NCI-H1436 (cell line): ENCODE measurements around the gene KRTAP13-3.

ENCODE experiments used
- DNase-seq: peaks from one replicate; lab custom pipeline; 2025; lab: John Stamatoyannopoulos, UW

The KRTAP13-3 gene, protein sequence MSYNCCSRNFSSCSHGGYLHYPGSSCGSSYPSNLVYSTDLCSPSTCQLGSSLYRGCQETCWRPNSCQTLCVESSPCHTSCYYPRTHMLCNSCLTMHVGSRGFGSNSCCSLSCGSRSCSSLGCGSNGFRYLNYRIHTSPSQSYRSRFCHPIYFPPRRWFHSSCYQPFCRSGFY

DNA sequence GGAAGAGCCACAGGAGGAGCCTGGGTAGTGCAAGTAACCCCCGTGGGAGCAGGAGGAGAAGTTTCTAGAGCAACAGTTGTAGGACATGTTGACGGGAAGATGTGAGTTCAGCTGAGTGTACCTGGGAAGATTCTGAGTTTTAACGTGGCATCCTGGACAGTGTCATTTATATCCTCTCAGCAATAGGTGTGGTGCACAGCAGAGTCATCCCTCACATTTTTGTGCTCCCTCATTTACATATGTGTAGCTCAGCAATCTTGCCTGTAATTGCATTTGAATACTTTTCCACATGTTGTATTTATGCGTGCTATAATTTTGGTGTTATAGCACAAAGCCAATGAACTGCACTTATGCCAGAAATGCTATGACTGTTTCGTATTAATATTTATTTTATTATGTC lies at the start of gene KRTAP13-3:
Gene KRTAP13-3, minus strand, starts transcription at position 101 of the 400 bp plus-strand sequence. Its CDS starts 14 bp downstream, at position 87.
- no peak for DNase-seq

DNA sequence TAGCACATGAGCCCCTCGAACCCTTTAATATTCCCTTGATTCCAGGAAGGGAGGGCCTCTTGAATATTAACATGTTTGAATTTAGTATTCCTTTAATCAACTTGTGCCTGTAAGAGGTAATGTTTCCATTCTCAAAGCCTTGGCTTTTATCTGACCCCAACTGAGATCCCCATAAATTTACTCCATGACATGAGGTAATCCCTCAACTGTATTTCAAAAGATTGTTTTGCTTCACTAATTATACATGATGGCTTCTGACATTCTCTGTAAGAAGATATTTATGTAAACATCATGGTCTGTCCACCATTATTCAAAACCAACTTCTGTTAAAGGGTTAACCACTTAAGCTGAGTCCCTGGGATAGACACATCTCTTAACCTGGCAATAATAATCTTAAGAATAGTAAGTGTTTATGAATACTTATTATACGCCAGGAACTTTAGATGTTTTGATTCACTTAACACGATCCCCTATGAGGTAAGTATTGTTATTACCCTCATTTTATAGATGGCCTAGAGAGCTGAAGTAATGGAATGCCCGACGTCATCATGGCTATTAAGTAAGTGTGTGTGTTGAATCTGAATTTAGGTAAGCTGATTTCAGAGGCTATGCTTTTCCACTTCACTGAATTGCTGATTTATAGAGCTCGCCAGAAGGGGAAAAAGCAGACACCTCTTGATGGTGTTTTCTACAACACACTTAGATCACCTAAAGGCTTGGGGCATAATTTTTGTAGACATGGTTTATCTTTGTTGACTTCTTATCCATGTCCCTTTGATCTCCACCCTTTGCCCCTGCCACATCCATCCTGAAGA lies 43.4 kb upstream of the KRTAP13-3 start:
- DNase-seq: no peak

DNA sequence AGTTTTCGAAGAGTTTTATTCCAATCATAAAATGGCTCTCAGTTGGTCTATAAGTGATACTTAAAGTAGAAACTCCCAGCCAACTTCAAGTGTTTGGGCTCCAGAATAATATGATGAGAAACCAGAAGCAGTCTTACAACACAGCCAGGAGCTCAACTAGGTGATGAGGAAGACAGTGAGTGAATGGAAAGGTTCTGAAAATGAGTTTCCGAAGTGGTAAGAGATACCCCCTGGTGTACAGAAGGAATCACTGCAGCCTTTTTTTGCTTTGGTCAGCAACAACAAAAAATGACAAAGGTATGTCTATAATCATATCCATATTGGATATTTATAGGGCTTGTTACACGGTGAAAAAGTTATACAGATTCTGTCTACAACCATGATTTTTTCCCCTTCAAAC lies 38.0 kb upstream of the KRTAP13-3 start:
- no peak for DNase-seq

DNA sequence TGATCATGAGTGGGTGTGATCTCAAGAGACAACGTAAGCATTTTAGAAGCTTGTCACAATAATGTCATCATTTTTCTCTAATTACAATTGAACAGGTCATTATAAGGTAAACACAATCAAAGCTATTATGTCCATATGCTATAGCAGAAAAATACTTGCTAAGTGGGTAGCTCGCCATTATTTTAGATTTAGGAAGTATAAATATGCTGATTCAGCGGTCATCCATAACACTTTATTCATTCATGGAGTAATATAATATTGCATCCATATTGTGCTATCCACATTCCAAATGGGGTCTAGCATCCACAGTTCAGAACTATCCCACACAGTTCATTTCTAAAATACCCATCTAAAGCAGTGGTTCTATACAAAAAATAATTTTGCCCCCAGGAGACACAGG lies 22.8 kb upstream of the KRTAP13-3 start:
- DNase-seq: no peak

DNA sequence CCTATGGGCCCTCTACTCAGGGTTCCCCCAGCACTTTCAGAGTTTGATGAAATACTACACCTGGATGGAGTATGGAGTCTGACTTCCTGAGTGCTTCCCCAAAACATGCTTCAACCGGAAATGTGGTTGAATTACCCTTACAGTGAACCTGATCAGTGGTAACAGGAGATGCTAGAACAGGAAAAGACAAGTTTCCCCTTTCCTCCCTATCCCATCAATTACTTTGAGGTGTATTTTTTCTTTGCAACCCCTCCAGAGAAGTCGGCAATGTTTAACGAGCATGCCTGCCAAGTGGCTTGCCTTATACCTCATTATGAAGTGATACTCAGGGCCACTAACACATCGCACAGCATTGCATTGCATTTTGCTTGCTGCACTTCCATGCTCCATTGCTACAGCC lies 21.3 kb upstream of the KRTAP13-3 start:
- no peak for DNase-seq

DNA sequence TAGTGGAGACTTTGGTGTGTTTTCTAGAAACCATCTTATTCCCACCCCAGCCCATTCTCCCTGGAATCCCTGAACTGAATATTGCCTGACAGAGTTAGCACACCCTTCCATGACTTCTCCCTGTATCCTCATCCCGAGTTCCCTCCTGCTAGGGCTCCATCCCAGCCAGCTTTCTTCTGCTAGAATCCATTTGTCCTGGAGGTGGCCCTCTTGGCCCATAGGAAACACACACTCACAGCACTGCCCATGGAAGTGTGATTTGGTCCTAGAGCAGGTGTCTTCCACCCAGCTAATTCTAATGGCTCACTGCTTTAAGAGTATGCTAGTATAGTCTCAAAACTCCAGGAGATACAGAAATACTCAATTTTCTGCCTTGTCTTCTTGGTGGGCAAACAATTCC lies 18.5 kb upstream of the KRTAP13-3 start:
- no peak for DNase-seq

DNA sequence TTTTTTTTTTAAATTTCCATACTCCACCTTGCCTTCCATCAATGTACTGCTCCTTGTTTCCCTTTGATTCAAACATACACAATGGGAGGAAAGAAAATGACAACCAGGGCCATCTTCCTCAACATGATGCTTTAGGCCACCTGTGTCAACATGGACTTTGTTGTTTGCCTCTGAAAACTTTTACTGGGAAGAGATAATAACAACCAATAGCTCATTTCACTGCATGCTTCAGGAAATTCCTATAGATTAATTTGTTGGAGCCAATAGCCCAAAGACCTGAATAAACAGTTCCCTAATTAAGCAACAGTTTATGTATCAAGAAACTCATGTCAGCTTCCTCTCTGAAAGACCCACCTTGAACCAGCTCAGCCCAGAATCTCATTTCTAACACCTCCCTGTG lies 17.5 kb upstream of the KRTAP13-3 start:
- DNase-seq: no peak

DNA sequence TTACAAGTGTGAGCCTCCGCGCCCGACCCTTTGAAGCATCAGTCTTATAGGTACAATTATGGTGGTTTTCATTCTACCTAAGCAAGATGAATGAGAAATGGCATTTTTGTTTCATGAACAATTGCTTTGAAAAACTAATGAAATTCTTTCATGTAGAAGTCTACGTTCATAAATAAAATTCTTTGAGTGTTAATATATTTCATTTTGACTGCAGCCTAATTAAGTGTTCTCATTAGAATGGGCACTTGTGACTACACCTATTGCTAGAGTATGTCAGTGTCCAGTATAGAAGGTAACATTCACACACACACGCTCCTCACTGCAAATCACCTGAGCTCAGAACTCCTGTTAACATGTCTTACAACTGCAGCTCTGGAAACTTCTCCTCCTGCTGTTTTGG lies 14.2 kb upstream of the KRTAP13-3 start, which contains the start of gene KRTAP15-1:
Gene KRTAP15-1, plus strand, starts transcription at position 301 of the 400 bp plus-strand sequence. Its CDS starts 53 bp downstream, at position 354.
- no peak for DNase-seq

DNA sequence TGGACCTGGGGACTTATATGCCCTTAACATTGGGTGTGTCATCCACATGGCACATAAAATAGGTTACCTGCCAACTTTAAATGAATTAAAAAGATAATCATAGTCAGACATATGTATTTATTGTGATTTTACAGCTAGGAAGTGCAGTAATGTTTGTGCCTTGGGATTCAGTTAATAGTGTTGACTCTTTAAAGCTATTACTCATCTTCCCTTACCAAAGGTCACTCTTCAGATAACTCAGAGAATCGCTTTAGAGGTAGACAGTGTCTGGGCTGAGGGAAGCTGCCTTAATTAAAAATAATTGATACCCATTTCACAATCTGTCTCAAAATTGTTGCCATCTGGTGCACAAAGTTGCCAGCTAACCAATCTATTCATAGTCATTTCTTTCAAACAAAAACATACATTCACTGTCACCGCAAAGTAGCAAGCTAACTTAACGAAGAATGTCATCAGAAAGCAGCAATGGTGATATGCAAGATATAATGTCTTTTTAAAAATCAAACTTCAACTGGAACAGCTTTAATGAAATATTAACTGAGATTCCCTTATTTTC lies 11.4 kb upstream of the KRTAP13-3 start:
- no peak for DNase-seq

DNA sequence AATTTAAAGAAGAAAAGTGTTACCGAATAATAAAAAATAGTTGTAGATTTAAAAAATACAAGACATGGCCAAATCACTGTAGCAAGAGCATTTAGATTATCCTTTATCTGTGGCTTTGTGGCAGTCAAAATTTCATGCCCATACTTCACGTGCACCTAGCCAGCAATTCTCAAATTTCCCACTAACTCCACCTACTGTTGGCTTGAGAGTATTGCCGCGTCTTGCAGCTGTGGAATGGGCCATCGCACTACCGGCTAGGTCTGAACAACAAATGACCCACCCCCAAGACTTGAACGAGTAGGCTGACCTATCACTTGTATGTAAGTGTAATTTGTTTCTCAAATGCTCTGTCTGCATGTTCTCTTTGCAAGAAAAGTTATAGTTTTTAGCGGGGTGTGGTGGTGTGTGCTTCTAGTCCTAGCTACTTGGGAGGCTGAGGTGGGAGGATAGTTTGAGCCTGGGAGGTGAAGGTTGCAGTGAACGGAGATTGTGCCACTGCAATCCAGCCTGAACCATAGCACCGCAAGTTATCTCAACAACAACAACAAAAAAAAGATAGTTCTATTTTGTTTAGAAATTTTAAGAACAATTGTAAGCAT lies 8.4 kb upstream of the KRTAP13-3 start:
- DNase-seq: no peak

DNA sequence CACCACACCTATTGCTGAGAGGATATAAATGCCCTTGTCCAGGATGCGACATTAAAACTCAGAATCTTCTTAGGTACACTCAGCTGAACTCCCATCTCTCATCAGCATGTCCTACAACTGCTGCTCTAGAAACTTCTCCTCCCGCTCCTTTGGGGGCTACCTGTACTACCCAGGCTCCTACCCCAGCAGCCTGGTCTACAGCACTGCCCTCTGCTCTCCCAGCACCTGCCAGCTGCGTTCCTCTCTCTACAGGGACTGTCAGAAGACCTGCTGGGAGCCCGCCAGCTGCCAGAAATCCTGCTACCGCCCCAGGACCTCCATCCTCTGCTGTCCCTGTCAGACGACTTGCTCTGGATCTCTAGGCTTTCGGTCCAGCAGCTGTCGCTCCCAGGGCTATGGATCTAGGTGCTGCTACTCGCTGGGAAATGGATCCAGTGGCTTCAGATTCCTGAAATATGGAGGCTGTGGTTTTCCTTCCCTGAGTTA lies 4.5 kb upstream of the KRTAP13-3 start, which contains the start of gene KRTAP13-4:
Gene KRTAP13-4, plus strand, starts transcription at position 51 of the 486 bp plus-strand sequence. Its CDS starts 56 bp downstream, at position 107.
- DNase-seq: no peak

DNA sequence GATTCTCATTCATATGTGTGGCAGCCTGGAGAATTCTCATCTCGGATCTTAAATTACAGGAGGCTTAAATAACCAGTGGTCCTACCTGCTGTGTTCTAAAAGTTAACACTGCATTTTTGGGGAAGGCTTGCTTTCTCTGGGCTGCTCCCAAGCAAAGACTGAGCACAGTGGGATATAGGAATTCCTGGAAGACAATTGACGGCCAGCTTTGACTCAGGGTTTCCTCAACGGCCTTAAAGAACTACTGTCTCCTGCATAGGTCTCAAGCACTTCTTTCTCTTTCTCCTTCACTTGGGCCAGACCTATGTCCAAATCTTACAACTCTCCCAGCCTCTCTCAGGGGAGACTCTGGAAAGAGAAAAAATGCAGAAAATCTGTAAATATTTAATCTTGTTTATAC lies 1.0 kb upstream of the KRTAP13-3 start:
- no peak for DNase-seq

DNA sequence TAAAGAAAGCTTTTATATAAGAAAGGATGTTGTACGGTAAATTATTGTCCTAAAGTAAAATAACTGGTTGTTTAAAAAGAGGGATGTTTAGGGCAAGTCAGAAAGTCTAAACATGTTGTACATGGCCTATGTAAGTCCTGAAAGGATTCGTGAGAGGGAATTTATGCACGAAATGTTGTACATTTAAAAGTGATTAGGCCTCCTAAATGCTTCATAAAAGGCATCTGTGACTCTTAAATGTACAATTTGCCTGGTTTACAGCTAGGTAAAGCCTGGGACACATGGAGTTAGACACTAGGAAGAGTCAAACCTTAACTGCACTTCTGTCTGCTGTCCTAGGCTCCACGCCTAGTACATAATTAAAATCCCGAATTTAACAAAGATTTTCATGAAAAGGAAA lies 9.7 kb downstream of the KRTAP13-3 start:
- DNase-seq: no peak

DNA sequence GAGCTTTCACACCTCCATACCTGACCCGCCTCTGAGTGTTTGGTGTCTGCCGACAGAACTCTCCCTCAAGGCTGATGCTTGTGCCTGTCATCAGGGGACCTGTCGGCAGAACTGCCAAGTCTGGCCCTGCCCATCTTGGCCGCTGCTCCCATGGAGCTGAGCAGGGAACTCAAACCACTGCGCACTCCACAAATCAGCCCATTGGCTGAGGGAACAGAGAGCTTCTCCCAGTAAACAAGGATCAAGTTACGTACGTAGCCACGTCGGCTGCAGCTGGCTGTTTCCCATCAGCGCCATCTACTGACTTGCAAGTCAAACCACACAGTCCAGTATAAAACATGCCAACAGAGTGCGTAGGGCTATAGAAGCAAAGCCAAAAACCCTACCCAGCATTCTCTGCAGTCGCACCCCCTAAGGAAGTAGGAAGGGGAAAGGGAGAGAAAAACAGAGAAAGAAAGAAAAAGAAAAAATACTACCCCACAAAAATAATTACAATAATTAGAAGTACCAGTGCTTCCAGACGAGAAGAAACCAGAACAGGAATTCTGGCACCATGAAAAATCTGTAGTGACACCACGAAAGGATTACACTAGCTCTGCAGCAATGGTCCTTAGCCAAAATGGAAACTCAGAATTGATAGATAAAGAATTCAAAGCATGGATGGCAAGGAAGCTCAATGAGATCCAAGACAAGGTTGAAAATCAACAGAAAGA lies 16.8 kb downstream of the KRTAP13-3 start:
- peak; percentile 49 for DNase-seq

DNA sequence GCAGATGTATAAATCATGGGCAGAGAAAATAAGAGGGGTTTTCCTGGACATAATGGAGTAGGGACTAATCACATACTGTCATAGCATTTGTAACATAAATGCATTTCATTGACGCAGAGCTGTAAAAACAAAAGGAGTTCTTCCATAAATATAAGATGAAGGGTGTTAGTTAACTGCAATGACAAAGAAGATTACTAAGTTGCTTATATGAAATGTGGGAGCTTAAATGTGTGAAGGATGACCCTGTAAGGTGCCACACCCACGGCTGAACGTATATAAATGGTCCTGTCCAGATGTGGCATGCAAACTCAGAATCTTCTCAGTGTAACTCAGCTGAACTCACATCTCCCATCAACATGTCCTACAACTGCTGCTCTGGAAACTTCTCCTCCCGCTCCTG lies 30.0 kb downstream of the KRTAP13-3 start, which contains the start of gene KRTAP13-1:
Gene KRTAP13-1, plus strand, starts transcription at position 301 of the 400 bp plus-strand sequence. Its CDS starts 56 bp downstream, at position 357.
- DNase-seq: no peak

DNA sequence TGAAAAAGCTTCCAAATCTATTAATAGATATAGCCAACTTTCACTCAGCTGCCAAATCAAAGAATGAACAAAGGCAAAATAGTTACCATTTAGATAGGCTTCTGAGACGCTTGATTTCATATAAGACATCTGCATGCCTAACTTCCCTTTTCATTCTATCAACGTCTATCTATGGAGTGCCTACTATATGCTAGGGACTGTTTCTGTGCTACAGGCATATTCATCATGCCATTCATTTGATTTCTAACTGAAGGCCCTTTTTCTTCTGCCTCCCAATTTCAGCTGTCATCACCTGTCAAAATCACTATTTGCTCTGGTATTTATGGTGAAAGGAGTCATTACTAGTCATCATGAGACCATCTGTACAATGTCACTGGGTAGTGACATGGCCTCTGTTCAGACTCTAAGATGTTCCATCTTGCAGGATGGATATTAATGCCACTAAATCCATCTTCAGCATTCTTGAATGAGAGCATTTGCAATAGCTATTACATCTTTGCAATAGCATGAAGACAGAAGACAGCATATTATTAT lies 34.2 kb downstream of the KRTAP13-3 start:
- no peak for DNase-seq

DNA sequence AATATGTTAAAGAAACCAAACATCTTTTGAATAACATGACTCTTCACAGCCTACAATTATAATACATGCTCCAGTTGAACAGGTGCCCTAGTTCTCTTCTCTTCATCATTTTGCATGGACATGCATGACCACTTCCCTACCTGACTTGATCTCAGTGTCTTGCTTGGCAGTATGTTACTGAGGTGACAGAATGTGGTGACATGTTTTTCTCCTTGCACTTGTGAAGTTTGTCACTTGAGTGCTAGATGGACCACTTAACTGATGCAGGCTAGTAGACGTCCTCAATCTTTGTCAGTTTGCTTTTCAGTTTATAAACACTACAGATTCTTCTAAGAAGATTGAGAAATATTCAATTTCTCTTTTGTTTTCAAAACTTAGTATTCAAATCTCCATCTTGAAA lies 43.5 kb downstream of the KRTAP13-3 start:
- DNase-seq: no peak
